AML-193 (cell line): ENCODE measurements around the gene SCAMP4.

Source experiments
- DNase-seq, 2 experiments: peaks; one replicate each; lab custom pipeline; 2025; lab: John Stamatoyannopoulos, UW

The SCAMP4 gene

DNA sequence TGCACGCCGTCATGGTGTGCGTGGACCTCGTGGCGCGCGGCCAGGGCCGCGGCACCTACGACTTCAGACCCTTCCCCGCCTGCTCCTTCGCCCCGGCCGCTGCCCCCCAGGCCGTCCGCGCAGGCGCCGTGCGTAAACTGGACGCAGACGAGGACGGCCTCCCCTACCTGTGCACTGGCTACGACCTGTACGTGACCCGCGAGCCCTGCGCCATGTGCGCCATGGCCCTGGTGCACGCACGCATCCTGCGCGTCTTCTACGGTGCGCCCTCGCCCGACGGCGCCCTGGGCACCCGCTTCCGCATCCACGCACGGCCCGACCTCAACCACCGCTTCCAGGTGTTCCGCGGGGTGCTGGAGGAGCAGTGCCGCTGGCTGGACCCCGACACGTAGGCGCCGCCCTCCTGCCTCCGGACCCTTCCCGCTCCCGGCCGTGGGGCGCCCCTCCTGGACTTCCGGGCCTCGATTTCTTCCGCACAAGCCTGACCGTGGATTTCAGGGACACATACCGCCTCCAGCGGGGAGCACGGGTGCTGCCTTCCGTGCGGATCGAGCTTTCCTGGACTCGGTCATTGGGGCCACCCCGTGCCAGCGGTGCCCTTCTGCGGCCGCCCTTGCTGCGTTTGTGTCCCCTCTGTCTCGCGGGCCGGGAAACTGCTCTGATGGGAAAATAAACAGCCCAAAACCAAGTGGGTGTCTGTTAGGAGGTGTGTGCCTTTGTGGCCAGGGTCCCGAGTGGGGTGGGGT is 7.7 kb downstream of the SCAMP4 start:
- no peak for DNase-seq

DNA sequence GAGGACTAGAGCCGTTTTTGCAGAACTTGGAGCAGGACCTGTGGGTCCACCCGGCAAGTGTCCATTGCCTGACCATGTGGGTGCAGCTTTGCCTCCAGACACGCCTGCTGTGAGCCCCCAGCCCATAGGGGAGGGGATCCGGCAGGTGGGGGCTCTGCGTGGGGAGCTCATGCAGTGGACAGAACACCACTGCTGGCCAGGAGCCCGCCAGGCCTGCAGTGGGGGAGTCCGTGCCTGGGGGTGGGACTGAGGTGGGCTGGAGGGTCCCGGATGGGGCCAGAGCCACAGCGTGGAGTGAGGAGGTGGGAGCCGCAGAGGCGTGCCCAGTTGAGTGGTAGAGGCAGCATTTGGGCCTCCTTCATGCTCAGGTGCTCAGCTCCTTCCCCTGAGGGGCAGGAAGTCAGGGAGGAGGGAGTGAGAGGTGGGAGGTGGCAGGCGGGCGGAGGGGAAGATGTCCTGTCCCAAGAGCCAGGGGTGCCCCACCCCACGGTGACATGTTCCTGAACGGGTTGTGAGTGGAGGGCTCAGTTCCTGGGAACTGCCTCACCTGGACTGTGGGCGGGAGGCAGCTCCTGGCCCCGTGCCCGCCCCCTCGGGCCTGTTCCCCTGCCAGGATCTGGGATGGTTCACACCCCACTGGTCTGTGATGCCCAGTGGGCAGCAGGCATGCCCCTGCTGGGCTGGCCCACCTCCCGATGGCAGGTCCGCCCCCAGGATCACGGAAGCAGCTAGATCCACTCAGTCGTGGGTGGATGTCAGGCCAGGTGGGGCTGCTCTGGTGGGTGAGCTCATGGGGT is 8.8 kb downstream of the SCAMP4 start:
- DNase-seq = no peak

DNA sequence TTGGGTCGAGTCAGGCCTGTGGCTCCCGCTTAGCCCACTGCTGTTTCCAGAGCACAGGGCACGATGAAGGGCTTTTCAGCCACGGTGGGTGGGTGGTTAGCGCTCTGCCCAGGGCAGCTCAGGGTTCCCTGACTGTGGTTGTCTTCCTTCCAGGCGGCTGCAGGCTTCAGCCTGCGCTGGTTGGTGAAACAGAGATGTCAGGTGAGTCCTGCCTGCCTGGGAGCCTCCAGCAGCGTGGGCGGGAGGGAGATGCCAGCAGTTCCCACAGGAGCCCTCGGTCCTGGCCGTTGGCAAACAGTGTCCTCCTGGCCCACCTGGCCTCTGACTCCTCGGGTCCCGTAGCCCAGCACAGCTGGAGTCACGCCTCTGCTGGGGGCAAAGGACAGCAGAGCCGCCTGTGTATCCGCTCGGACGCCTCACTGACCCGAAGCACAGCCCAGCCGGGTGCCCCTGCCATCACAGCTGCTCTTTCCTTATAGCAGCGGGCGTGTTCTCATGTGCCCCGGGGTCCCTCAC is 9.7 kb downstream of the SCAMP4 start:
- DNase-seq = no peak

DNA sequence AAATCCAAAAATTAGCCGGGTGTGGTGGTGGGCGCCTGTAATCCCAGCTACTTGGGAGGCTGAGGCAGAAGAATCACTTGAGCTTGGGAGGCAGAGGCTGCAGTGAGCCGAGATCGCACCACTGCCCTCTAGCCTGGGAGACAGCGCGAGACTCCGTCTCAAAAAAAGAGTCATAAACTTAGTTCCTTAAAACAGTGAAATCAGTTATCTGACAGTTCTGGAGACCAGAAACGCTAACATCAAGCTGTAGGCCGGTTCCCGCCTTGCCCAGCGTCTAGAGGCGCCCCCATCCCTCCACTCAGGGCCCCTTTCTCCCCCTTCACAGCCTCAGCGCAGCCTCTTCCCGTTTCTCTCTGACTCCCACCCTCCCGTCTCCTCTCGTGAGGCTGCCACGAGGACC is 11.9 kb downstream of the SCAMP4 start:
- no peak for DNase-seq

DNA sequence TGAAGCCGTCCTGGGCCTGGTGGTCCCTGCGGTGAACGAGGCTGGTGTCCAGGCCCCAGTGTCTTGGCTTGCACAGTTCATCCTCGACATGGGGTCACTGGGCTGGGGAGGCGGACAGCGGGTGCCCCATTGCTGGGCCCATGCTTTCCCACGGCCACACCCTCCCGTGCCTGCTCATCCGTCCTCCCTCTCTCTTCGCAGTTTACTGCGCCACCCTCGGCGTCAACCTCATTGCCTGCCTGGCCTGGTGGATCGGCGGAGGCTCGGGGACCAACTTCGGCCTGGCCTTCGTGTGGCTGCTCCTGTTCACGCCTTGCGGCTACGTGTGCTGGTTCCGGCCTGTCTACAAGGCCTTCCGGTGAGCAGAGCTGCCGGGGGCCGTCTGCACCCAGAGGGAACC is 12.7 kb downstream of the SCAMP4 start:
- no peak for DNase-seq

DNA sequence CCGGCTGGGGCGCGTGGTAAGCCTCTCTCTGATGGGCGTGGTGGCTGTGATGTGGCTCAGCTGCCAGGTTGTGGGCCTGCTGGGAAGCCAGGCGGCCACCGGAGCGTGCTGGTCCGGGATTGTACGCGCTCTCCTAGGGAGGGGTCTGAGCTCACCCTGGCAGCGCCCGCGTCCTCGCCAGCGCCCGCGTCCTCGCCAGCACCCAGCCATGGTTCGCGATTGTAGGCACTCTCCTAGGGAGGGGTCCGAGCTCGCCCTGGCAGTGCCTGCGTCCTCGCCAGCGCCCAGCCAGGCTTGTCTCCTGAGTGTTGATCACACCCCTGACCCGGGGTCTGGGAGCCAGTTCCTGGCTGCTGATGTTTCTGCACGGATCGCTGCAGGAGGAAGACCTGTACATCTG is 13.8 kb downstream of the SCAMP4 start:
- no peak for DNase-seq

DNA sequence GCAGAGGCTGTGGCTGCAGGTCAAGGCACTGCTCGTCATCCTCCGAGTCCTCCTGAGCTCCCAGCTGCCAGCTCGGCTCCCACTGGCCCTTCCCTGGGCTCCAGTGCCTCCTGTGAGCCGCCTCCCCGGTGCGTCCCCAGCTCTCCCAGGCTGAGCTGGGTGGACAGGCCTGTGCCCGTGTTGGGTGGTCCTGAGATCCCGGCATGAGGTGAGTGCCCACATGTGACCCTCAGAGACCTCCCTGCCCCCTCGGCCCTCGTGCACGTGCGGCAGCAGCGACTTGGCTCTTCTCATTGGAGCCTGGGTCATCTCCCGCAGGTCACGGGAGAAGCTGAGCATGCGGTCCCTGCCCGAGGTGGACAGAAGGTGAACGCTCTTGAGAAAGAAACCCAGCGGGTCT is 15.4 kb downstream of the SCAMP4 start:
- no peak for DNase-seq

DNA sequence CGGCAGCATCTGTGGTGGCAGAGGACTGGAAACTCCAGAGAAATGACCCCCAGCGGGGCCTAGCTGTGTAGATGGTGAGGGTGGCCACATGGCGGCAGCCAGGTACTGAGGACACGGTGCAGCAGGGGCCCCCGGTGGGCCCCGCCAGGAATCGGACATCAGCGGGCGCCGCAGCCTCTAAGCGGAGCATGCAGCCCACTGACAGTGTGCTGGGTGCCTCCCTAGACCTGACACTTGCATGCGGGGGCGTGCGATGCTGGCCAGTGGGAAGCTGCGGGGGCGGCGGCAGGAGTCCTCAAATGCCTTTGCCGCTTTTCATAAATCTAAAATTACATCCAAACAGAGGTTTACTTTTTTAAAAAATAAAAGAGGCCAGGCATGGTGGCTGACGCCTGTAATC is 16.1 kb downstream of the SCAMP4 start:
- DNase-seq = no peak

DNA sequence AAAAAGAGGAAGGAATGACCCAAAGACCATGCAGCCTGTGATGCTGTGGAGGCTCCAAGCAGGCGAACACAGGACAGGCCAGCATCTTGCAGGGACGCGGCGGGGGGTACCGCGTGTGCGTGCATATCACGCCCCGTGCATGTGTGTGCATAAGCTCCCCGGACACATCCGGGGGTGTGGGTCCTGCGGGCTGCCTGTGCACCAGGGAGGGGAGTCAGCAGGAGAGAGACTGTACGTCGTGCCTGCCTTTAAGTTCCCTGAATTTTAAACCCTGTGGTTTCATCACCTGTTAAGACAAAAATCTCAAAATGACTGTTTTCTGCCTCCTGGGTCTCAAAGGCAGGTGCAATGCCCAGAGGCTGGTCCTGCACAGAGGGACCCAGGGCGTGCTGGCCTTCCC is 16.6 kb downstream of the SCAMP4 start:
- no peak for DNase-seq

DNA sequence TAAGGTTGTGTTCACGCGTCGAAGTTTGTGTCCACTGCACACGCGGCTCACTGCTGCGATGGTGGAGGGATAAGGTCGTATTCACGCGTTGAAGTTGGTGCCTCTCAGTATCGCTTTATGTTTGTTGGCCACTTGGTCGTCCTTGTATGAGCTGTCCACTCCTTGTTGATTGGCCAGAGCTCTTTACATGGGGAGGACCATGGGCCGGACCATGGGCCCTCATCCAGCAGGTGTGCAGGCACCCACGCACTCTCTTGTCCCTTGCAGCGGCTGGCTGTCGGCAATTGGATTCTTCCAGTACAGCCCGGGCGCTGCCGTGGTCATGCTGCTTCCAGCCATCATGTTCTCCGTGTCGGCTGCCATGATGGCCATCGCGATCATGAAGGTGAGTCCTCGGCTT is 17.6 kb downstream of the SCAMP4 start:
- DNase-seq = no peak

DNA sequence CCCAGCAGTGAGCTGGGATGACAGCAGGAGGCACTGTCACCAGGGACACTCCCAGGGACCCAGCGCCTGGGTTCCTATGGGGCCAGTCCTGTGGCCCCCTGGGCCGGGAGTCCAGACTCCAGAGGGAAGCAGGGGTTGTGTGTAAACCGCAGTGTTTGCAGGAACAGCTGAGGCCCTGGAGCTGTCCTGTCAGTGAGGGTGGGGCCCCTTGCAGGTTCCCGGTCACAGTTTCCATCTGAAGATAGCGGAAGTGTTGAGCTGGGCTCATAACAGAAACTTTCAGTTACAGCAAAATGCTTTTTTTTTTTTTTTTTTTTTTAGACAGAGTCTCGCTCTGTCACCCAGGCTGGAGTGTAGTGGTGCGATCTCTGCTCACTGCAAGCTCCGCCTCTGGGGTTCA is 18.1 kb downstream of the SCAMP4 start:
- no peak for DNase-seq

DNA sequence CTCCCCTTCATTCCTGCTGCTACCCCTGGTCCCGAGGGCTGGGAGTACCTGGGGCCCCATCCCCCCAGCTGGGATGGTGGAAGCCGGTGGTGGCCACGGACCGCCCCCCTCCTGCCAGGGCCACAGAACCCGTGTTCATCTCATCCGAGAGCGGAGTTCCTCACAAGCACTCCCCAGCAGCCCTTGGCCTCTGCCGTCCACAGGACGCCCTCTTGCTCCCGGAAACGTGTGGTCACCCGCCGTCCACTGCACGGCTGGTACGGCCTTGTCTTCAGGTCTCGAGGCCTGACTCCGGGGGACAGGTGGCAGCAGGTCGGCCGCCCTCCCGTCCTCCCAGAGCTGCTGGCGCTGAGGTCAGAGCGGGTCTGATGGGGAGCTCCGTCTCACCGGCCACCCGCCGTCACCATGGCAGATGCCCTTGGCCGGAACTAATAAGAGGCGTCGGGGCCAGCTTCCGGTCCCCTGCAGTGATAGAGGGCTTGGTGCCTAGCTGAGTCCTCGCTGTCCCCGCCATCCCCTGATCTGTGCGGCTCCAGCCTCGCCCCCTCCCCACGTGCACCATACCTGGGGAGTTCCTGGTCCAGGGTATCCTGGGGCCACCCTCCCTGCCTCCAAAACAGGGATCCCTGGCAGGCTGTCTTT is 19.2 kb downstream of the SCAMP4 start:
- DNase-seq = no peak

DNA sequence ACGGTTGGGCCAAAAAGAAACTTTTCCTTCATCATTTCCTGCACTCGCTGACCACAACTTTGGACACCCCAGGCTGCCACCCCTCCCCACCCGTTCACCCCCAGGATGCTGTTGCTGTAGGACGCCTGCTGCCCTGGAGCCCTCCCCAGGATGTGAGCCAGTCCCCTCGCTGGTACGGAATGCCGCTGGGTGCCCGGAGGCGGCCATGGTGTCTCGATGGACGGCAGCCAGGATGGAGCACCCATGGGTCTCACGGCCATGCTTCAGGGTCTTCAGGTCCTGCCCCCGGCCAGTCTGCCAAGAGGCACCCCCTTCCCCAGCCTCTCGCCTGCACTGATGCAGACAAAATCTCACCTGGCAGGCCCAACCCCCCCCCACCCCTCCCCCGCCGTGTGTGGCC is 20.3 kb downstream of the SCAMP4 start:
- DNase-seq = no peak

DNA sequence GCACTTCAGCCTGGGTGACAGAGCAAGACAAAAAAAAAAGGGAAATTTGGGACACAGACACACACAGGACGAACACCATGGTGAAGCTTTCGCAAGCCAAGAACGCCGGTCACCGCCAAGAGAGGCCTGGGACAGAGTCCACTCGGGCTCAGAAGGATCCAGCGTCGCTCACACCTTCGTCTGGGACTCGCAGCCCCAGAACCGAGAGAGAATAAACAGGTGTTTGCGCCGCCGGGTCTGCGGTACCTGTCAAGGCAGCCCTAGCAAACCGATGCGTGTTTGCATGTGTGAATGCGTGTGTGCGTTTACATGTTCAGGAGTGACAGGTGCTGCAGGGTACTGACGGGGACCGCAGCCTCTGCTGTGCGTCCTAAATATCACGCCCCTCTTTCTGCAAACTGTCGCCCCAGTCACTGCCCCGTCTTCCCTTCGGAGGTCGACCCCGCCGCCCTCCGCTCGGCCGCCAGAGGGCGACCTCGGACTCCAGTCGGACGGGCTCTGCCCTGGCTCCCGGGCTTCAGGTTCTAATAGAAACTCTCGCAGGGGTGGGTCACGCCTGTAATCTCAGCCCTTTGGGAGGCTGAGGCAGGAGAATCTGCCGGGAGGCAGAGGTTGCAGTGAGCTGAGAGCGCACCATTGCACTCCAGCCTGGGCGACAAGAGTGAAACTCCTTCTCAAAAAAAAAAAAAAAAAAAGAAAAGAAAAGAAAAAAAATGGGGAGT is 24.0 kb downstream of the SCAMP4 start:
- DNase-seq = peak; percentile 54 to 56

DNA sequence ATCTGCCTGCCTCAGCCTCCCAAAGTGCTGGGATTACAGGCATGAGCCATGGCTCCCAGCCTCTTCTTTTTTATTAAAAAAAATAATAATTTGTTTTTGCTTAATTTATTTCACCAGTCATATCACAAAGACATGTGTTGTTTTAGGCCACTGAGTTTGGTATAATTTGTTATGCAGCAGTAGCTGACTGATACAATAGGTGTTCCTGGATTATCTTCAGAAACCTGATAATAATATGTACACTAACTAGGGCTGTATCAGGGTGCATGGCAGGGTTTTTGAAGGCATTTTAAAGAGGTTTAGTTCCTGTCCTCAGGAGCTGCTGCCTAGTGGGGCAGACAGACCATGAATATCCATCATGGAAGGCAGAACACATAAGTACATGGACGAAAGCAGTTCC is 26.2 kb downstream of the SCAMP4 start:
- DNase-seq = no peak

DNA sequence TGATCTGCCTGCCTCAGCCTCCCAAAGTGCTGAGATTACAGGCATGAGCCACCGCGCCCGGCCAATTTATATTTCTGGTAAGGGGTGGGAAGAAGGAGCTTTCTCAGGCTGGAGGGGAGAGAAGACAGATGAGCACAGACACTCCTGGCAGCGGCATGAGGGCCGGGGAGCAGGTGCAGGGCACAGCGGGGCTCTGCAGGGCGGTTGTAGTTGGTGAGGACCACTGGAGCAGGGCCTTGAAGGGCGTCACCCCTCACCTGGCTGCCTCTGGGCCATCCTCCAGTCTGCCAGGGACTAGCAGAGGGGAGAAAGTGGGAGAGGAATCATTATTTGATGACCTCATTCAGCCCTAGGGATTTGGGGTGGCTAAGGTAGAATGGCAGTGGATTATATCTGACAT is 27.2 kb downstream of the SCAMP4 start:
- no peak for DNase-seq

DNA sequence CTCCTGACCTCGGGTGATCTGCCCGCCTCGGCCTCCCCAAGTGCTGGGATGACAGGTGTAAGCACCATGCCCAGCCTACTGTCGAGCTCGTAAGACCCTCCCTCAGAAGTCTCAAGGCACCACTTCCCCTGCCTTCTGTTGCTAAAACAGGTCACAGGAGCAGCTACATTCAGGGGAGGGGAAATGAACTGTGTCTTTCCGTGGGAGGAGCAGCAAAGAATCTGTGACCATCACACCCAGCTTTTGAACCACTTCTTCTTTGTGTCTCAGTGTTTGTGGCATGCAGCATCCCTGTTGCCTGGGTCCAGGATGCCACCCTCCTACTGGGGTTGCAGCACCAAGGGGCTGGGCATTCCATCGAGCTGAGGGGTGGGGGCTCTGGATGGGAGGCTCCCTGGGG is 28.0 kb downstream of the SCAMP4 start:
- no peak for DNase-seq

DNA sequence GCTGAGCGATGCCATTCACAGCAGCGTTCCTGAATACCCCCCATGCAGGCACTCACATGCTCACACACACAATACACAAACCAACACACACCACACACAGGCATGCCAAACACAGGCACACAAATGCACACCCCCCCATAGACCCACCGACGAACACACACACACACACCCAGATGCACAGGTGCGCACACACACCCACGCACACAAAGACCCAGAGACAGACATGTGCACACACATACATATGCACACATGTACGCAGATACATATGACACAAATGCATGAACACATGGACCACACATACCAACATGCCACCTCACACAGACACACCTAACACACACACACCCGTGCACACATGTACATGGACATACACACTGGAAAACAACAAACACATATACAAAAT is 28.7 kb downstream of the SCAMP4 start:
- DNase-seq = no peak

DNA sequence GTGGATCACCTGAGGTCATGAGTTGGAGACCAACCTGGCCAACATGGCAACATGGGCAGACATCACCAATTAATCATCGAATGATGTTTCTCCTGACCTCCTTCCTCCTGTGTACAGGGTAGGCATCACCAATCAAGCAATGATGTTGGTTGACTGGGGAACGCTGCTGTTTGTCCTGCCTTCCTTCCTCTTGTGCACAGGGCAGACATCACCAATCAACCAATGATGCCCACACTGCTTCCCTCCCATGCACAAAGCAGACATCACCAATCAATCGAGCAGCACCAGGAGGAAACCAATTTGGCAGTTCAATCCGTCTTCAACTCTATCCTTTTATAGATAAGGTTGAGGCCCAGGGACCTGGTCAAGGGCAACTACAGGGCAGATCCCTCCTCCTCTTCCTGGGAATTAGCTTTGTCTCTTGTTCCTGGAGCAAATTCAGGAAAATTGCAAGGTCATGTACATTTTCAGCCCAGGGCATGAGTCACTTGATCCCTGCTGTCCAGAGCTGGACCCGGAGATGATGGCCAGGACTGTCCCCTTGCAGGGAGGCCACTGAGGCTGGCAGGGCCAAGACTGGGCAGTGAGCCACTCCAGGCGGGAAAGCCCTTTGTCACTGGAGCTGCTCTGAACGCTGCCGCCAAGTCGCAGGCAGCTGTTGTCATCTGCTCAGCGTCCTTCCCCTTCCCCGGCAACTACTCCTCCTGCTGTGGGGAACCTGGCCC is 30.4 kb downstream of the SCAMP4 start:
- peak; percentile 26 to 38 for DNase-seq

DNA sequence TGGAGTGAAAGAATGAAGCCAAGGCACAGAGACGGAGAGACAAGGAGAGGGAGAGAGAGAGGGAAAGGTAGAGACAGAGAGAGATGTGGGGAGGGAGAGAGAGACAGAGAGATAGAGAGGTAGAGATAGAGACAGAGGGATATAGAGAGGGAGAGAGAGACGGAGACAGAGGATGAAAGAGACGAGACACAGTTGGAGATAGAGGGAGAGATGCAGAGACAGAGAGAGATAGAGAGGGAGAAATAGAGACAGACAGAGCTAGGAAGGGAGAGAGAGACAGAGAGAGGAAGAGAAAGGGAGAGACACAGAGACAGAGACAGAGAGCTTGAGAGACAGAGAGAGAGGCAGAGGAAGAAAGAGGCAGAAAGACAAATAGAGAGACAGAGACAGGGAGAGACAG is 31.2 kb downstream of the SCAMP4 start:
- DNase-seq = no peak

DNA sequence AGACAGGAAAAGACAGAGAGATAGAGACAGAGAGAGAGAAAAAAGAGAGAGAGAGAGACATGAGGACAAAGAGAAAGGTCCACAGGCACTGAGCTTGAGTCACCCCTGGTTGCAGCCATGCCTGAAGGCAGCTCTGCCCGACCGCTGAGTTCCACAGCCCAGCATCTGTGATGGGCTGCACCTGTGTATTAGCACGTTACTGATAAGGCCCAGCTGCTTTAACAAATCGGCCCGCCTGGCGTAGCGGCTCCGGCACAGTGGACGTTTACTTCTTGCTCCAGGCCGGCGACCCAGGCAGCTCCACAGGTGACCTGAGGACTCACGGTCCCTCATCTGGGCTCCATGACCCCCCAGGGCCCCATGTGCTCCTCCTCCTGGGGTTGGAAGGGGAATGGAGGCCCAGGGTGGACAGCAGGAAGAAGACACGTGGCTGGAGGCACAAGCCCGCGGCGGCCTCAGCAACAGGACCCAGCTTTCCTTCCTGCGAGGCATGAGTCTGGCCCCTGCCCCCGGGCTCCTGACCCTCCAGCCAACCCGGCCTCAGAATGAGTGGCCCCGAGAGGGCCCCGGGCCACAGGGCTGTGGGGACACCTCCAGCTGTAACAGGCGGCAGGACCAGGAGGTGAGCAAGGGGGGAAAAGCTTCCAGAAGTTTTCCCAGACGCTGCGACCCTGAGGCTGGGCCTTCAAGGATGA is 31.9 kb downstream of the SCAMP4 start:
- DNase-seq = no peak
